ENCODE data around the gene YWHAQ. TPM values are rescaled to one million over a fixed set of nuclear protein-coding genes. Genes with fewer than 3 reads are reported as not detected.

Gene YWHAQ
- total and polyA plus RNA-seq, 4 donors, result 68.8 to 145 (median 88.0) TPM

- DNase-seq (ENCODE audit: low spot score), result no peak
- Histone ChIP-seq H3K36me3 (ENCODE audit: control insufficient read depth in 4 of 4, insufficient read depth in 3 of 4, low read depth in 1 of 4, low read length in 3 of 4) (peaks cover 0 to 3% (median 0%) of the 10 kb centered on the region in 4 donors), H3K27me3 (ENCODE audit: control insufficient read depth in 4 of 4, insufficient read depth in 4 of 4, low read length in 3 of 4) (no peaks in the 10 kb centered on the region), H3K9ac (ENCODE audit: low read depth in 1 of 2, low read length in 2 of 2) (no peak overlapping the region), H3K27ac (ENCODE audit: low read depth in 1 of 2, low read length in 2 of 2) (no peak overlapping the region), H3K4me1 (ENCODE audit: control insufficient read depth in 4 of 4, insufficient read depth in 4 of 4, low read length in 3 of 4) (peaks cover 0 to 10% (median 2%) of the 10 kb centered on the region in 4 donors), H3K4me3 (ENCODE audit: low read depth in 1 of 3, low read length in 3 of 3) (no peak overlapping the region), H3K9me3 (ENCODE audit: control insufficient read depth in 4 of 4, low read length in 3 of 4) (no peaks in the 10 kb centered on the region)
- no peak for TF ChIP-seq MAX (IDR thresholded peaks at IDR 0.05)
- no peak for TF ChIP-seq CTCF (IDR thresholded peaks at IDR 0.05; ENCODE audit: low read depth, low read length, missing input control)
- no peak for TF ChIP-seq RAD21 (IDR thresholded peaks at IDR 0.05)
- TF ChIP-seq GABPA (IDR thresholded peaks at IDR 0.05 in 1 of 2, conservative IDR thresholded peaks at IDR 0.05 in 1 of 2), result no peak
- TF ChIP-seq FOXA1 (IDR thresholded peaks at IDR 0.05), result no peak
- TF ChIP-seq NR2F2 (IDR thresholded peaks at IDR 0.05), result no peak
- no peak for TF ChIP-seq RXRA (IDR thresholded peaks at IDR 0.05)
- TF ChIP-seq FOXA2 (IDR thresholded peaks at IDR 0.05), result no peak
- TF ChIP-seq, protein P1, sequence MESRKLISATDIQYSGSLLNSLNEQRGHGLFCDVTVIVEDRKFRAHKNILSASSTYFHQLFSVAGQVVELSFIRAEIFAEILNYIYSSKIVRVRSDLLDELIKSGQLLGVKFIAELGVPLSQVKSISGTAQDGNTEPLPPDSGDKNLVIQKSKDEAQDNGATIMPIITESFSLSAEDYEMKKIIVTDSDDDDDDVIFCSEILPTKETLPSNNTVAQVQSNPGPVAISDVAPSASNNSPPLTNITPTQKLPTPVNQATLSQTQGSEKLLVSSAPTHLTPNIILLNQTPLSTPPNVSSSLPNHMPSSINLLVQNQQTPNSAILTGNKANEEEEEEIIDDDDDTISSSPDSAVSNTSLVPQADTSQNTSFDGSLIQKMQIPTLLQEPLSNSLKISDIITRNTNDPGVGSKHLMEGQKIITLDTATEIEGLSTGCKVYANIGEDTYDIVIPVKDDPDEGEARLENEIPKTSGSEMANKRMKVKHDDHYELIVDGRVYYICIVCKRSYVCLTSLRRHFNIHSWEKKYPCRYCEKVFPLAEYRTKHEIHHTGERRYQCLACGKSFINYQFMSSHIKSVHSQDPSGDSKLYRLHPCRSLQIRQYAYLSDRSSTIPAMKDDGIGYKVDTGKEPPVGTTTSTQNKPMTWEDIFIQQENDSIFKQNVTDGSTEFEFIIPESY (IDR thresholded peaks at IDR 0.05), result no peak
- no peak for TF ChIP-seq EGR1 (IDR thresholded peaks at IDR 0.05; ENCODE audit: low read depth in 2 of 2)
- TF ChIP-seq YY1 (IDR thresholded peaks at IDR 0.05), result no peak
- TF ChIP-seq JUND (IDR thresholded peaks at IDR 0.05), result no peak
- 96% methylated on average over 2 of the region's 2 CpGs for WGBS
These were observed 70.2 kb downstream of the YWHAQ start for GRCh38 chr2:9560628-9561027.

GRCh38 chr2:9558948-9559381 is 71.8 kb downstream of the YWHAQ start:
- Histone ChIP-seq H3K4me3 (ENCODE audit: low read depth in 1 of 3, low read length in 3 of 3) (no peak overlapping the region), H3K27me3 (ENCODE audit: control insufficient read depth in 4 of 4, insufficient read depth in 4 of 4, low read length in 3 of 4) (no peaks in the 10 kb centered on the region), H3K36me3 (ENCODE audit: control insufficient read depth in 4 of 4, insufficient read depth in 3 of 4, low read depth in 1 of 4, low read length in 3 of 4) (peaks cover 0 to 3% (median 0%) of the 10 kb centered on the region in 4 donors), H3K9me3 (ENCODE audit: control insufficient read depth in 4 of 4, low read length in 3 of 4) (no peaks in the 10 kb centered on the region), H3K9ac (ENCODE audit: low read depth in 1 of 2, low read length in 2 of 2) (no peak overlapping the region), H3K27ac (ENCODE audit: low read depth in 1 of 2, low read length in 2 of 2) (no peak overlapping the region), H3K4me1 (ENCODE audit: control insufficient read depth in 4 of 4, insufficient read depth in 4 of 4, low read length in 3 of 4) (peaks cover 0 to 18% (median 13%) of the 10 kb centered on the region in 4 donors)
- WGBS, result 90% methylated on average over 1 of the region's 1 CpG
- TF ChIP-seq GABPA (IDR thresholded peaks at IDR 0.05 in 1 of 2, conservative IDR thresholded peaks at IDR 0.05 in 1 of 2), result no peak
- TF ChIP-seq NR2F2 (IDR thresholded peaks at IDR 0.05), result no peak
- TF ChIP-seq RXRA (IDR thresholded peaks at IDR 0.05), result no peak
- TF ChIP-seq EGR1 (IDR thresholded peaks at IDR 0.05; ENCODE audit: low read depth in 2 of 2), result no peak
- TF ChIP-seq CTCF (IDR thresholded peaks at IDR 0.05; ENCODE audit: low read depth, low read length, missing input control), result no peak
- TF ChIP-seq FOXA2 (IDR thresholded peaks at IDR 0.05), result no peak
- no peak for TF ChIP-seq REST (IDR thresholded peaks at IDR 0.05)
- TF ChIP-seq MAX (IDR thresholded peaks at IDR 0.05), result no peak
- no peak for TF ChIP-seq JUND (IDR thresholded peaks at IDR 0.05)
- TF ChIP-seq RAD21 (IDR thresholded peaks at IDR 0.05), result no peak
- no peak for TF ChIP-seq YY1 (IDR thresholded peaks at IDR 0.05)
- TF ChIP-seq, protein P1 (IDR thresholded peaks at IDR 0.05), result no peak
- TF ChIP-seq HNF4G (IDR thresholded peaks at IDR 0.05), result no peak
- TF ChIP-seq, protein P2, sequence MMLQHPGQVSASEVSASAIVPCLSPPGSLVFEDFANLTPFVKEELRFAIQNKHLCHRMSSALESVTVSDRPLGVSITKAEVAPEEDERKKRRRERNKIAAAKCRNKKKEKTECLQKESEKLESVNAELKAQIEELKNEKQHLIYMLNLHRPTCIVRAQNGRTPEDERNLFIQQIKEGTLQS (IDR thresholded peaks at IDR 0.05), result no peak
- TF ChIP-seq FOXA1 (IDR thresholded peaks at IDR 0.05), result no peak
- DNase-seq (ENCODE audit: low spot score), result no peak

All from liver (tissue), 9 donors.